ENCODE measurements around the gene ATP11A.

Gene ATP11A

DNA sequence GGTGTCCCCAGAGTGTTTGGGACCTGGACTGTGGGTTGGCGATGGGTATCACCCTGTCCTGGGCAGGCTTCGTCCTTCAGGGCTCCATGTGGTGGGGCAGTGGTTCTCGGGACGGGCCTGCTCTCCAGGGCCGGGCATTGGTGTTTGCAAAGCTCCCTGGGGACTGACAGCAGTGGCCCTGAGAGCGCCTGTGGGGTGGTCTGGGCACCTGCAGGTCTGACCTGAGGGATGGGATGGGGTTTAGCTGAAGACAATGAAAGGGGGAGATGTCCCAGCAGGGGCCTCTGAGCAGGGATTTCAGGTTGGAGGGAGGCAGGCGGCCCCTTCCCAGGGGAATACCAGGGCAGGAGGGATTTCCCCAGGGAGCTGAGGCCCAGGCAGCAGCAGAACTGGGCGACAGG lies 210.9 kb downstream of the ATP11A start:
- DNase-seq (no peak), ATAC-seq (ENCODE audit: insufficient read depth, low read depth) (no peak)
- H4K20me1 ChIP-seq (ENCODE audit: insufficient read depth, low read length) = no peaks in the 10 kb centered on the region
- H3K4me2 ChIP-seq (ENCODE audit: insufficient read depth, low read length) = no peak overlapping the region
- H2AFZ ChIP-seq (ENCODE audit: low read depth, low read length) = no peak overlapping the region
- no peaks in the 10 kb centered on the region for H3K4me1 ChIP-seq (ENCODE audit: insufficient read depth, low read length)
- H3K79me2 ChIP-seq (ENCODE audit: insufficient read depth, low read length) = no peaks in the 10 kb centered on the region
- no peaks in the 10 kb centered on the region for H3K36me3 ChIP-seq (ENCODE audit: insufficient read depth, low read length)
- peaks cover 3% of the 10 kb centered on the region for H3K27me3 ChIP-seq (ENCODE audit: insufficient read depth, low read length, poor library complexity)
- H3K27ac ChIP-seq (ENCODE audit: low read length) = no peak overlapping the region
- no peak overlapping the region for H3K4me3 ChIP-seq (ENCODE audit: low read depth in 1 of 2, low read length in 2 of 2)
- no peak overlapping the region for H3K9ac ChIP-seq (ENCODE audit: low read depth, low read length)
- no peak for TF ChIP-seq EZH2 (IDR thresholded peaks at IDR 0.05; ENCODE audit: borderline replicate concordance, low read depth, low read length, severe bottlenecking)
- no peak for TF ChIP-seq CTCF (IDR thresholded peaks at IDR 0.05; ENCODE audit: borderline replicate concordance, extremely low read depth, low read length, poor library complexity, severe bottlenecking)
- H3K9me3 ChIP-seq (ENCODE audit: insufficient read depth, low read length, severe bottlenecking) = peaks cover 2% of the 10 kb centered on the region

DNA sequence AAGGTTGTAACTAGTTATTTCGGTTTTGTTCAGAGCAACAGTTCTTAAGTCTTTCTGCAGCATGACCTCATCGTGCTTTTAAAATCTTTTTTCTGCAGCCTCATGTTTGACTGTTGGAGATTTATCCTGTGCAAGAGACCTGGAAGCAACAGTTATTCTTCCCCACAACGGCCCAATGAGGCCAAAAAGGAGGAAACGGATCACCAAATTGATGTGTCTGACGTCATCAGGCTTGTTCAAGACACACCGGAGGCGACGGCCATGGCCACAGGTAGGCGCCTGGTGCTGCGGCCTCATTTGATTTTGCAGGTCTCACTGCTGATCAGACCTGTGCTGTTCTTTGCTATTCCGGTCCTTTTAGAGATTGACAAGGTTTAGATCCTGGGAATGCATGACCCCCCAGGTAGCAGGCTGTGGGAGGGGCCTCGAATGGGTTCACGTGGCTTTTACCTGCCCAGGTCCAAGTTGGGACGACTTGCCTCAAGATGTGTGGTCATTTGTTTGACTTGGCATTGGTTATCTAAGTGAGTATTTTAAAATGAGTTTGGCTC lies 212.3 kb downstream of the ATP11A start:
- Histone ChIP-seq H3K79me2 (ENCODE audit: insufficient read depth, low read length) (no peaks in the 10 kb centered on the region), H3K9me3 (ENCODE audit: insufficient read depth, low read length, severe bottlenecking) (peaks cover 2% of the 10 kb centered on the region), H3K4me3 (ENCODE audit: low read depth in 1 of 2, low read length in 2 of 2) (no peak overlapping the region), H3K9ac (ENCODE audit: low read depth, low read length) (no peak overlapping the region), H2AFZ (ENCODE audit: low read depth, low read length) (no peak overlapping the region), H4K20me1 (ENCODE audit: insufficient read depth, low read length) (0 out of 2 replicates have a peak, but pooled peaks cover 3% of the 10 kb centered on the region), H3K4me2 (ENCODE audit: insufficient read depth, low read length) (no peak overlapping the region), H3K4me1 (ENCODE audit: insufficient read depth, low read length) (no peaks in the 10 kb centered on the region), H3K27me3 (ENCODE audit: insufficient read depth, low read length, poor library complexity) (peaks cover 3% of the 10 kb centered on the region), H3K36me3 (ENCODE audit: insufficient read depth, low read length) (no peaks in the 10 kb centered on the region), H3K27ac (ENCODE audit: low read length) (no peak overlapping the region)
- TF ChIP-seq EZH2 (IDR thresholded peaks at IDR 0.05; ENCODE audit: borderline replicate concordance, low read depth, low read length, severe bottlenecking) = no peak
- no peak for TF ChIP-seq CTCF (IDR thresholded peaks at IDR 0.05; ENCODE audit: borderline replicate concordance, extremely low read depth, low read length, poor library complexity, severe bottlenecking)
- DNase-seq (no peak), ATAC-seq (ENCODE audit: insufficient read depth, low read depth) (no peak)

- H3K79me2 ChIP-seq (ENCODE audit: insufficient read depth, low read length) = no peaks in the 10 kb centered on the region
- 0 out of 2 replicates have a peak, but pooled peaks cover 3% of the 10 kb centered on the region for H4K20me1 ChIP-seq (ENCODE audit: insufficient read depth, low read length)
- H3K36me3 ChIP-seq (ENCODE audit: insufficient read depth, low read length) = no peaks in the 10 kb centered on the region
- H3K9me3 ChIP-seq (ENCODE audit: insufficient read depth, low read length, severe bottlenecking) = peaks cover 2% of the 10 kb centered on the region
- peaks cover 3% of the 10 kb centered on the region for H3K27me3 ChIP-seq (ENCODE audit: insufficient read depth, low read length, poor library complexity)
- TF ChIP-seq EZH2 (IDR thresholded peaks at IDR 0.05; ENCODE audit: borderline replicate concordance, low read depth, low read length, severe bottlenecking) (no peak), CTCF (IDR thresholded peaks at IDR 0.05; ENCODE audit: borderline replicate concordance, extremely low read depth, low read length, poor library complexity, severe bottlenecking) (no peak)
- H3K4me1 ChIP-seq (ENCODE audit: insufficient read depth, low read length) = no peaks in the 10 kb centered on the region
- DNase-seq (no peak), ATAC-seq (ENCODE audit: insufficient read depth, low read depth) (no peak)
- H3K4me3 ChIP-seq (ENCODE audit: low read depth in 1 of 2, low read length in 2 of 2) = no peak overlapping the region
- no peak overlapping the region for H2AFZ ChIP-seq (ENCODE audit: low read depth, low read length)
- H3K9ac ChIP-seq (ENCODE audit: low read depth, low read length) = no peak overlapping the region
- no peak overlapping the region for H3K4me2 ChIP-seq (ENCODE audit: insufficient read depth, low read length)
- H3K27ac ChIP-seq (ENCODE audit: low read length) = no peak overlapping the region
These were observed 212.8 kb downstream of the ATP11A start for GRCh38 chr13:112902669-112903068.

Data from DND-41 (cell line).